GM19463 (cell line): Measurements from ENCODE around the gene PACRG.

Experiments
- ATAC-seq: cut with Tn5 transposase; IDR thresholded peaks from one replicate; pipeline ENCODE4 v1.9.1; 2021; ENCODE audit warnings: mild to moderate bottlenecking, moderate library complexity; ENCODE audit not compliant: unreplicated experiment

PACRG gene

GRCh38 chr6:163190786-163191185 lies 463.0 kb downstream of the PACRG start:
- no peak for ATAC-seq

- no peak for ATAC-seq
These were observed 464.1 kb downstream of the PACRG start for GRCh38 chr6:163191704-163192537.

DNA sequence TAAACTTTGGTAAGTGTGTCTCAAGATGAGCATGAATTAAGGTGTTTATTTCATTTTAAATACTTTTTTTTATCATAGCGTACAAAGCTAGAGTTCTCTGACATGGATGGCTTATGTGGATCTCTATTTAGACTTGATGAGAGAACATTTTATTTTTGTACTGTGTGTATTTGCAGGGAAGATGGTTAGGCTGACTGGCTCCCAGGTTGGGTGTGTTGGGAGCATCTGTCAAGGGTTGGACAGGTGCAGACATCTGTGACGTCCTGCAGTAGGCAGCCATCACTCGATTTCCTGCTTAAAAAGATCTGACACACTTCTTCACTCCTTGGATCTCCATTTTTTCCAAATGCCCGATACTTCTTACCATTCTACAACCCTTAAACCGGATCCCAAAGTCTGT lies 464.8 kb downstream of the PACRG start:
- no peak for ATAC-seq

DNA sequence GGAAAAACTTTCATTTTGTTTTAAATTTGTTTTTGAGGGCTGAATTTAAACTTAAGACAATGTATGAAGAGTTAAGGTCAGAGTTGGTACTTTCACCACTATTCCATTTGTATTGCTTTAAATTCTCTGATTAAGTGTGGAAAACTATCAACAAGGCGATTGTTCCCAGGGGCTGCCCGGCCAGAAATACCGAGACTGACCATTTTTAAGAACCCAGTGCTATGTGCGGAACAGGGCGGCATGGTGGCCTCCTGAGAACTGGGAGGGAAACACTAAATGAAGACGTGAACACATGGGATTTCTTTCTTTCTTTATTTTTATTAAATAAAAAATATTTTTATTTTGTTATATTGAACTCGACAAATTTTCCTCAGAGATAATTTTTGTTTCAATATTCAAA lies 465.6 kb downstream of the PACRG start:
- ATAC-seq = no peak

DNA sequence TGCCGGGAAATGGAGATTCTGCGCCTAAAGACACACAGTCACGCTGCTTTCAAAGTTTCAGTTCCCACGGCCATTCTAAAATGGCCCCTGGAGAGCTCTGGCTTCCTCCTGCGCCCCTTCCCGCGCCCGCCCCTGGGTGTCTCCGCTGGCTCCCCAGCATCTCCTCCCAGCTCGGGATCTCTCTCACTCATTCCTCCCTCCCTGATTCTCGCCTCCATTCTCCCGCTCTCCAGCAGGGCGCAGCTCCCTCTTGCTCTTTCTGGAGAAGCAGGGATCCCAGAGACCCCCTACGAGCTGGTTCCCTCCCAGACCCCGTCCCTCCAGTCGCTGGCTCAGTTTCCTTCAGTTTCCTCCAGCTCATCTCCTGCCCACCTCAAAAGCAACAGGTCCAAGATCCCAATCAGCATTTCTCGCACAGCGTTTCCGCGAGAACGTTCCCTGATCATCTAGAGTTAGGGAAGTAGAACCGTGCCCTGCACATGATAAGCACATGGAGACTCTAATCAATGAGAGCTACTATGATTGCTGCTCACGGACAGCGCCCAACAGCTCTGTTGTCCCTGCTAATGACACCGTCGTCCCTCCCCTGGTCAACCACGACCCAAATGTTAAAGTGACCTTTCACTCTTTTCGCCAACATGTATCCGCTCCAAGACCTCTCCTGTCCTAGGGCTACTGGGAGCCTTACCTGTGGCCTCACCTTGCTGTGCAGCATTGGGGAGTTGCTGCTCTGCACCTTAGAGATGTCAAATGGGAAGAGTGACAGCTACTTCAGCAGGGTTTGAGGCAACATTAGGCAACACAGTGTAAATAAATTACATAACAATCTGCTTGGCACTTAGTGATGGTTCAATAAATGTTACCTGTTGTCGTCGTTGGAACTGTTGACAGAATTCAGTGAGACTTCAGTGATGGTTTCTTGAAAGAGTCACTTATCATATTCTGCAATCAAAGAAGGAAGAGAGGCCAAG lies 468.2 kb downstream of the PACRG start:
- no peak for ATAC-seq

DNA sequence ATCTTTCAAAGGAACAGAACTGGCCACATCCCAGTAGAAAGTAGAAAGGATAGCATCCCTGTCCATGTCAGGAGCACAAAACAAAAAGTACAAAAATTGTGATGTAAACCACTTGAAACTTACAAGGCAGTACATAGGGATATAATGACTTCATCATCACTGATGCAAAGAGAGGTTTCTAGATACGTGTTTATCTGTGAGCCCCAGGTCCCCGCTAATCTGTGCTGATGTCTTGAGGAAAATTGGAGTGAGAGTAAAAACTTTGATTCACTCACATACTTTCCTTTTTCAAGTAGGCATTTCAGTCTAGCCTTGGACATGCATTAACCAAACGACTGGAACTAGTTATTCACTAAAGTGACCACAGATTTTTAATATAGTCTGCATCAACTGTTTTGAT lies 470.1 kb downstream of the PACRG start:
- no peak for ATAC-seq

GRCh38 chr6:163198396-163198795 lies 470.6 kb downstream of the PACRG start:
- ATAC-seq = no peak

GRCh38 chr6:163199371-163199770 lies 471.6 kb downstream of the PACRG start:
- ATAC-seq = no peak

DNA sequence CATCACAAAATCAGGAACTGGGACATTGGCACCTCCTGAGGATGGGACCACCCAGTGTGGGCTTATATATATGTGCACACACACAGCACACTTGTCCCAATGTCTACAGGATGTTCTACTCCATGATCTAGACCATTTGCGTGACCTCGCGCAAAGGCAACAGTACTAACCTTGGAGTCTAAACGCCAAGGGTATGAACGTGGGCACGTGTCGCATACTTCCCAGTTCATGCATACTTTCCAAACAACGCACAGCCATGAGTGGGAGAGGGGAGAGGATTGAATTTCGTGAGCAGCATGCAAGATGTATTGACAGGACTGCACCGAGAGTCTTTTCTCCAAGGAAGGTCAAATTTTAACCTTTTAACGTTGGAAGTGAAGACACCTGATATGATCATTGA lies 472.5 kb downstream of the PACRG start:
- no peak for ATAC-seq

DNA sequence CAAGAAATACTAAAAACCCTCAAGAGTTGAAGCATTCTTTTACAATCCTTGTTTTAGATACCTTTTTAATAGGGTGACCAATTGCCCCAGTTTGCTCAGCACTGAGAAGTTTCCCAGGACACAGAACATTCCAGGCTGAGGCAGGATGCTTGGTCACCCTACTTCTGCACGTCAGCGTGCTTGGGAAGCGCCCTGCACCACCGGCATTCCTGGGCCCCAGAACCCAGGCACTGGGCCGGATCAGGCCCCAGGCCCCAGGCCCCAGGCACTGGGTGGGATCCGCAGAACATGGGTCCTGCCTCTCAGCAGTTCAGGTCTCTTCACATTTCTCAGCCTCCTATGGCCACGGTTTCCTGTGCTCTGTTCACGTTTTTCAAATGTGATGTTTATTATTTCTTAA lies 472.9 kb downstream of the PACRG start:
- no peak for ATAC-seq

DNA sequence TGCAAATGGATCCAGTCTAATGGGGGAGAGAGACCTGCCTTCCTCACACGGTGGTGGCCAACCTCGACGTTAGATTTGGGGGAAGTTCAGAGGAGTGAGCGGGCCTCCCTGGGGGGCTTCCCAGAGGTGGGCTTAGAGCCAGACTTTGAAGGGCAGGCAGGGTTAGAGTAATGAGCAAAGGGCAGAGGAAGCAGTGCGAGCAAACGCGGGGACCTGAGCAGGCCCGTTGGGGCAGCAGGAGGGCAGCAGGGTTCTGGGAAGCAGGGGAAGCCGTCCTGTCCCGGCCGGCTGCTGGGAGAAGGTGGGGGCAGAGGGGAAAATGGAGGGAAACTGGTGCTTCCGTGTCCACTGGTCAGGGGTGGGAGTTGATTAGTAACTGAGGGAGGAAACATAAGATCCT lies 474.1 kb downstream of the PACRG start:
- no peak for ATAC-seq

DNA sequence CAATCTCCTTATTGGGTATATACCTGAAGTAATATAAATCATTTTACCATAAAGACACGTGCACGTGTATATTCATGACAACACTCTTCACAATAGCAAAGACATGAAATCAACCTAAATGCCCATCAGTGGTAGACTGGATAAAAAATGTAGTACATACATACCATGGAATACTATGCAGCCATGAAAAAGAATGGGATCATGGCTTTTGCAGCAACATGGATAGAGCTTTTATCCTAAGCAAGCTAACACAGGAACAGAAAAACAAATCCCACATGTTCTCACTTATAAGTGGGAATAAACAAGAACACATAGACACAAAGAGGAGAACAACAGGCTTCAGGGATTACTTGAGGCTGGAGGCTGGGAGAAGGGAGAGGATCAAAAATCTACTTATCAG lies 478.4 kb downstream of the PACRG start:
- no peak for ATAC-seq

- no peak for ATAC-seq
These were observed 479.9 kb downstream of the PACRG start for GRCh38 chr6:163207431-163208383.

DNA sequence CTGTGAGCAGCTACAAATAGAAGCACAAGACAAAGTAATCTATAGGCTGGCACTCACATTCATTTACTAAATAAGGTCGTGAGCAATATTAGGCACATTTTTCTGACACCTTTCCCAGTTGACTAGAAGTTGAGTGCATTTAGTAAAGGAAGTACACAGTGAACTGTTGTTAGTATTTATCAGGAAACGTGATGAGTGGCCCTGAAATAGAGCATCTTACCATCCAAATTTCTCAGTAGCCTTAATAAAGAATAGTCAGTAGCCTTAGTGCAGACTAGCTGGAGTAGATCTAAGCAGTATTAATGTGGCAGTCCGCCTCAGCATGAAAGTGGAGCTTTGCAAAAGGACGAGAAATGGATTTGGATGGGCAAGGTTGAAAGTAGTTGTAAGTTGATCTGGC lies 481.2 kb downstream of the PACRG start:
- ATAC-seq = no peak

GRCh38 chr6:163212123-163212522 lies 484.3 kb downstream of the PACRG start:
- no peak for ATAC-seq

GRCh38 chr6:163214259-163214658 lies 486.5 kb downstream of the PACRG start:
- ATAC-seq = no peak

DNA sequence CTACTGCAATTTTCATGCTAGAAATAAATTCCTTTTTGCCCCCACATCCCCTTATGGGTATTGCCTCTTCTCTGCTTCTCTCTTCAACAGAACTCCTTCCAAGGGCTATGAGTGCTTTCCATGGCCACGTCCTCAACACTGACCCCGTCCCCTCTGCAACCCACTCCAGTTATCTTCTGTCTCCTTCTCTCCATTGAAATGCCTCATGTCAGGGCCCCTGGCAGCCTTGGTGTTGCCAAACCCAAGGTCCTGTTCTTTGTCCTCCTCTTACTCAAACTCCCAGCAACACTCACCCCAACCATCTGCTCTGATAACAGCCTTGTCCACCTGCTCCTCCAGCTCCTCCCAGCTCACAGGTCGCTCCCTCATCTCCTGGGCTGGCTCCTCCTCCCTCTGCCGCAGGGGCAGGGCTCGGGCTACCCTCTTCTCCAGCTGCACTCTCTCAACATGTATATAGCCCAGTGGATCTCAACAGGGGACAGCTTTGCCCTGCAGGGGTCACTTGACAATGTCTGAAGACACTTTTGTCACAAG lies 490.7 kb downstream of the PACRG start:
- ATAC-seq = no peak

DNA sequence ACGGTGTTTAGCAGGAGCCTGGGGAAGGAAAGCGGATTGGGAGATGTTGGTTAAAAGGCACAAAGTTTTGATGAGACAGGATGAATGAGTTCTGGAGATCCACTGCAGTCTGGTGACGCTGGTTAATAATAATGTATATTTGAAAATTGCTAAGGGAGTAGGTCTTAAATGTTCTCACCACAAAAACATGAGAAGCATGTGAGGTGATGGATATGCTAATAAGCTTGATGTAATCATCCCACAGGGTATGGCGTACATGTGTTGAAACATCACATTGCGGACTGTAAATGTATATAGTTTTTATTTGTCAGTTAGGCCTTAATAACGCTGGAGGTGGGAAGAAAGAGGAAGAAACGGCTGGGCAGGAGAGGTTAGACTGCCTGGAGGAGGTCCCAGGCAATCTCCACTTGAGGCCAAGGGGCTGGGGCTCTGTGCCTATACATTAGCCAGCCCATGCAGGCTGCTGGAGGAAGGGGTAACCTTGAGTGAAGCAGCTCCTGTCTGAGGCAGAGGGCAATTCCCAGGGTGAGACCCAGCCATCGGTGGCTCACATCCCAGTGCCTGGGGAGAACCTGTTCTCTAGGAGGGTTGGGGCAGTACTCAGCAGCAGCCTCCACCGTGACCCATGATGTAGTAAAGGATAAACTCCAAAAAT lies 498.5 kb downstream of the PACRG start:
- no peak for ATAC-seq

DNA sequence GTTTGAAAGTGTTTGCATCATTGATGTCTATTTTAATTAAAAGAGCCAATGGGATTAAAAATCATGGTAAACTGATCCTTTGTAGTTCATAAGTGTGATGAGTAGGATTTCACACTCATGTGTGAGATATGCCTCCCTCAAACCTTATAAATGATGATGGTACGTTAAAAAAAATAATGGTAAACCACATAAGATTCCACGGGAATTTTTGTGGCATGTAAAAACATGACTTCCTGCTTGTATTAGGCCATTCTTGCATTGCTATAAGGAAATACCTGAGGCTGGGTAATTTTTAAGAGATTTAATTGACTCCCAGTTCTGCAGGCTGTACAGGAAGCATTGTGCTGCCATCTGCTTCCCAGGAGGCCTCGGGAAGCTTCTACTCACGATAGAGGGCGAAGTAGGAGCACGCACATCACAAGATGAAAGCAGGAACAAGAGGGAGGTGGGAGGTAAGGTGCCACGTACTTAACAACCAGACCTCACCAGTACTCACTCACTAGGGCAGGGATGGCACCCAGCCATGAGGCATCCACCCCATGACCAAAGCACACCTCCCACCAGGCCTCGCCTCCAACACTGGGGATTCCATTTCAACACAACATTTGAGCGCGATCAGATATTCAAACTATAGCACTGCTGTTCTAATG lies 499.2 kb downstream of the PACRG start:
- ATAC-seq = no peak
